H7 (cell line): ENCODE results near the gene DYRK1A. TPM values are rescaled to one million over a fixed set of nuclear protein-coding genes. Genes with fewer than 3 reads are reported as not detected.
"Not testable (repeated sequence)": the region's sequence is repeated elsewhere in the genome, so short reads cannot be mapped to it uniquely, and the experiment has no call there.

Experiments used
- DNase-seq: peaks from one replicate; pipeline ENCODE4 v3.0.0; 2012
- H3K27me3 ChIP-seq: 2 replicates; pipeline ENCODE4 v1.6.0; 2011; ENCODE audit warnings: mild to moderate bottlenecking, low read length; ENCODE audit not compliant: control insufficient read depth, insufficient read depth
- H3K36me3 ChIP-seq: replicated peaks from 2 replicates; pipeline ENCODE4 v1.5.1; 2011; ENCODE audit warnings: low read length; ENCODE audit not compliant: control insufficient read depth, insufficient read depth
- H3K4me3 ChIP-seq: 2 replicates; pipeline ENCODE4 v1.5.1; 2011; ENCODE audit warnings: low read depth, mild to moderate bottlenecking, control low read depth, low read length, moderate library complexity; ENCODE audit not compliant: insufficient read depth
- total RNA-seq: library from RNA; depleted of rRNA; stranded (reverse); fragments of >200 nt; shearing (Covaris generic); gene quantifications from 2 replicates; pipeline ENCODE4 v1.2.3, GENCODE V29; 2014

Gene DYRK1A
- total RNA-seq, 1 experiment from 2014 or later, result 52.5 TPM

GRCh38 chr21:37530901-37531351 is 164.4 kb downstream of the DYRK1A start:
- Histone ChIP-seq H3K4me3 (no peak overlapping the region), H3K36me3 (no peaks in the 10 kb centered on the region), H3K27me3 (no peaks in the 10 kb centered on the region)
- no peak for DNase-seq

- H3K27me3 ChIP-seq, result no peaks in the 10 kb centered on the region
- no peak for DNase-seq
- no peaks in the 10 kb centered on the region for H3K36me3 ChIP-seq
- no peak overlapping the region for H3K4me3 ChIP-seq
These were observed 164.9 kb downstream of the DYRK1A start for GRCh38 chr21:37531431-37531932.

DNA sequence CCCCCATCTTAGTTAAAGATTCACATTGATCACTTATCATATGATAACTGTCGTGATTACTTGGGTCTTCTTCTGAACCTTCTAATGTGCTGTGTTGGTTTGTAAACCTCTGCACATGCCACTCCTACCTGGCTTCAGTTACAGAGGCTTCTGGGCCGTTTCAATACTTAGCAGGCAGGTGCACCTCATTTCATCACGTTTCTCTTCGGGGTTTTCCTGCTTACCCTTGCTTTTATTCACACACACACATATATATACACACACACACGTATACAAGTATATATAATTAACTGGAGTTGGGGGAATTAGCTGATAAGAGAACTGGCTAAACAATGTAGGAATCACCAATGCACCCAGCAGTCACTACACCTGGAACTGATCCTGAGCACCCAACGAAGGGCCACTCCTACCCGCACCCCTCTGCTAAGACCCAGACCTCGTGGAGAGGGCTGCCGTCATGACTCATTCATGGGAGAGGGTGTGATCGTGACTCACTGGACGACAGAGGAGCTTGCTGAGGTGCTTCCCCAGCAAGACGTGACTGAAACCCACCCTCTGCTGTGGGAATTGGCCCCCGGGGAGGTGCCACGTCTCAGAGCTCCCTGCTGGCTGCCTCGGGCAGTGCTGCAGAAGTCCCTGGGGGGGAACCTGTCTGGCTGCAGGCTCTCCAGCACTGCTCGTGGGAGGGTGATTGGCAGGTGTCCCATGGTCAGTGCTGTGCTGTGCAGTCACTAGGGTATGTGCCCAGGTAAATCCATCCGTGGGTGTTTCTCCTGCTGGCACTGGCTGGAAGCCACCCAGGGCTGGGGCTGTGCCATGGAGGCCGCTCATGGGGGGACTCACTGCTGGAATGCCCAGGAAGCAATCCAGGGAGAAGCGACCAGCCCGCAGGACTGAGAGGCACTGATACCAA is 166.6 kb downstream of the DYRK1A start:
- Histone ChIP-seq H3K36me3 (no peaks in the 10 kb centered on the region), H3K4me3 (no peak overlapping the region), H3K27me3 (no peaks in the 10 kb centered on the region)
- no peak for DNase-seq

DNA sequence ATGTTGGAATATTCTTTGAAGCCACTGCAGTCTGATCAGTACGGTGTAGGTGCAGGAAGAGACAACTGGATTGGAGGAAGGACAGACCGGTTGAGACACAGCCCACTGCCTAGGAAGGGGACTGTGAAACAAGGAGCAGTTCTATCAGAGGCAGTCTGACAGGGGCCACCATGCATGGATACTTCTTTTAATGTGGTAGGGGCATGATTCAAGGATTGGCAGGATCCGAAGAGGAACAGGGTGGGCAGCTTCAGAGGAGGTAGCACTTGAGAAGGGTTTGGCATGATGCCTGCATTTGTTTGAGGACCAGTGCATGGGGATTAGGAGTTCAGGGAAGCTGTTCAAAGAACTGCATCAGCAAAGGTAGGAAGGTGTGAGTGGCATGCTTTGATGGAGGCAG is 167.9 kb downstream of the DYRK1A start:
- DNase-seq, result no peak

DNA sequence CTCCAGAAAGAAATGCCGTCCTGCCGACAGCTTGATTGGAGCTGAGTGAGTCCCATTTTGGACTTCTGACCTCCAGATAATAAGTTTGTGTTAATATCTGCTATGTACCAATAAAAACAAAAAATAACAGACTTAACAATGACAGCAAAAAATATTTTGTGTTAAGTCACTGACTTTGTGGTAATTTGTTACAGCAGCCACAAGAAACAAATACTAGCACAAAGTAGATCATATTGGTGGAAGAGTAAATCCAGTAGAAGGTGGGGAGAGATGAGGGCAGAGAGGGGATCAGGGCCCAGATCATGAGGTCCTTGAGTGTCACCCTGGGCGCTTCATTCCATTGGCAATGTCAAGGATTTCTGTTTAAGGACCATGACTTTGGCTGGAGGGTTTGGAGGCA is 168.6 kb downstream of the DYRK1A start:
- Histone ChIP-seq H3K36me3 (no peaks in the 10 kb centered on the region), H3K4me3 (no peak overlapping the region), H3K27me3 (no peaks in the 10 kb centered on the region)
- no peak for DNase-seq

More for the DNA sequence above, 167.9 kb downstream of the DYRK1A start:
- Histone ChIP-seq H3K36me3 (no peaks in the 10 kb centered on the region), H3K27me3 (no peaks in the 10 kb centered on the region), H3K4me3 (no peak overlapping the region)

GRCh38 chr21:37535672-37536071 is 169.1 kb downstream of the DYRK1A start:
- no peak for DNase-seq
- H3K36me3 ChIP-seq, result no peaks in the 10 kb centered on the region
- no peak overlapping the region for H3K4me3 ChIP-seq
- H3K27me3 ChIP-seq, result no peaks in the 10 kb centered on the region

- Histone ChIP-seq H3K27me3 (no peaks in the 10 kb centered on the region), H3K4me3 (no peak overlapping the region), H3K36me3 (no peaks in the 10 kb centered on the region)
- DNase-seq, result no peak
These were observed 170.2 kb downstream of the DYRK1A start for GRCh38 chr21:37536616-37537278.

- Histone ChIP-seq H3K36me3 (no peaks in the 10 kb centered on the region), H3K27me3 (no peaks in the 10 kb centered on the region), H3K4me3 (no peak overlapping the region)
- no peak for DNase-seq
These were observed 170.9 kb downstream of the DYRK1A start for GRCh38 chr21:37537391-37537996.

GRCh38 chr21:37538971-37539590 is 172.5 kb downstream of the DYRK1A start:
- no peak for DNase-seq
- Histone ChIP-seq H3K36me3 (no peaks in the 10 kb centered on the region), H3K27me3 (no peaks in the 10 kb centered on the region), H3K4me3 (no peak overlapping the region)

DNA sequence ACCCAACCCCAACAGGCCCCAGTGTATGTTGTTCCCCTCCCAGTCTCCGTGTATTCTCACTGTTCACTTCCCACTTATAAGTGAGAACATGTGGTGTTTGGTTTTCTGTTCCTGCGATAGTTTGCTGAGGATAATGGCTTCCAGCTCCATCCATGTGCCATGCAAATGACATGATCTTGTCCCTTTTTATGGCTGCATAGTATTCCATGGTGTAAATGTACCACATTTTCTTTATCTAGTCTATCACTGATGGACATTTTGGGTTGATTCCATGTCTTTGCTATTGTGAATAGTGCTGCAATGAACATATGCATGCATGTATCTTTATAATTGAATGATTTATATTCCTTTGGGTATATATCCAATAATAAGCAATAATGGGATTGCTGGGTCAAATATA is 174.6 kb downstream of the DYRK1A start:
- not testable (repeated sequence) for DNase-seq, H3K27me3 ChIP-seq, H3K4me3 ChIP-seq, H3K36me3 ChIP-seq

GRCh38 chr21:37542512-37542911 is 175.9 kb downstream of the DYRK1A start:
- H3K4me3 ChIP-seq, result no peak overlapping the region
- no peaks in the 10 kb centered on the region for H3K27me3 ChIP-seq
- no peaks in the 10 kb centered on the region for H3K36me3 ChIP-seq
- DNase-seq, result no peak

- no peak for DNase-seq
- Histone ChIP-seq H3K27me3 (no peaks in the 10 kb centered on the region), H3K36me3 (no peaks in the 10 kb centered on the region), H3K4me3 (no peak overlapping the region)
These were observed 179.8 kb downstream of the DYRK1A start for GRCh38 chr21:37546299-37546908.

GRCh38 chr21:37546949-37547614 is 180.5 kb downstream of the DYRK1A start:
- Histone ChIP-seq H3K27me3 (no peaks in the 10 kb centered on the region), H3K4me3 (no peak overlapping the region), H3K36me3 (no peaks in the 10 kb centered on the region)
- DNase-seq, result no peak
